B cell (primary cell): Measurements from ENCODE around the gene SFT2D2. TPM values are rescaled to one million over a fixed set of nuclear protein-coding genes. Genes with fewer than 3 reads are reported as not detected.
"Not testable (repeated sequence)": the region's sequence is repeated elsewhere in the genome, so short reads cannot be mapped to it uniquely, and the experiment has no call there.

Experiments
- ATAC-seq: fragments of 200-7000 bp; cut with Tn5 transposase; one replicate; pipeline ENCODE4 v1.10.0; 2021; ENCODE audit warnings: low read depth, mild to moderate bottlenecking, moderate number of reproducible peaks, moderate library complexity
- CTCF ChIA-PET: fragments of 350-600 bp; sonication (Branson Sonifier 250); formaldehyde crosslinking; loops from one replicate; lab custom pipeline; 2021; ENCODE audit warnings: antibody characterized with exemption, inconsistent platforms; lab: Charles Lee
- POLR2A ChIA-PET: fragments of 350-600 bp; sonication (Branson Sonifier 250); formaldehyde crosslinking; loops from one replicate; lab custom pipeline; 2021; ENCODE audit warnings: antibody characterized with exemption; lab: Charles Lee
- DNase-seq: peaks from one replicate; pipeline ENCODE4 v3.0.0; 2013
- H2AFZ ChIP-seq: 2 replicates; pipeline ENCODE4 v1.6.1; 2012; ENCODE audit warnings: mild to moderate bottlenecking, low read depth, low read length; ENCODE audit not compliant: insufficient read depth, poor library complexity, severe bottlenecking
- H3K27ac ChIP-seq, 2 donors: 1 replicate in 1 of 2; 2 replicates in 1 of 2; pipeline ENCODE4 v1.5.1; 2012 to 2013; ENCODE audit warnings: low read length in 2 of 2, mild to moderate bottlenecking in 2 of 2, moderate library complexity in 1 of 2
- H3K27me3 ChIP-seq, 4 experiments: fragments of 200-600 bp in 1 of 4; sonication (generic) in 1 of 4; replicated peaks in 1 of 4; 1 replicate in 2 of 4; 2 replicates in 2 of 4; pipeline versions ENCODE4 v1.6.1 to v1.7.0; 2013 to 2016; ENCODE audit warnings: low read length in 3 of 4, mild to moderate bottlenecking in 2 of 4, mixed read lengths in 1 of 4, moderate library complexity in 1 of 4; ENCODE audit not compliant: insufficient read depth in 4 of 4, control insufficient read depth in 3 of 4; ENCODE audit errors: control extremely low read depth in 1 of 4
- H3K36me3 ChIP-seq, 2 experiments: replicated peaks in 1 of 2; 1 replicate in 1 of 2; 2 replicates in 1 of 2; pipeline versions ENCODE4 v1.6.1 to v1.7.1; 2013; ENCODE audit warnings: low read length in 1 of 2; ENCODE audit not compliant: insufficient read depth in 2 of 2, control insufficient read depth in 1 of 2; ENCODE audit errors: control extremely low read depth in 1 of 2, extremely low read depth in 1 of 2
- H3K4me1 ChIP-seq, 2 donors: fragments of 200-600 bp in 1 of 2; sonication (generic) in 1 of 2; 1 replicate in 1 of 2; 2 replicates in 1 of 2; pipeline versions ENCODE4 v1.5.1 to v1.6.1; 2013 to 2017; ENCODE audit warnings: low read length in 2 of 2; ENCODE audit not compliant: control insufficient read depth in 2 of 2, insufficient read depth in 2 of 2
- H3K4me2 ChIP-seq: replicated peaks from 2 replicates; pipeline ENCODE3; 2012; ENCODE audit warnings: mild to moderate bottlenecking, low read depth, low read length; ENCODE audit not compliant: poor library complexity, severe bottlenecking
- H3K4me3 ChIP-seq, 5 experiments: fragments of 200-600 bp in 1 of 5; sonication (generic) in 1 of 5; 1 replicate in 3 of 5; 2 replicates in 2 of 5; pipeline versions ENCODE4 v1.5.1 to v1.7.0; 2011 to 2016; ENCODE audit warnings: low read length in 4 of 5, mild to moderate bottlenecking in 4 of 5, low read depth in 2 of 5, control low read depth in 1 of 5, moderate library complexity in 1 of 5; ENCODE audit not compliant: insufficient read depth in 1 of 5; ENCODE audit errors: control extremely low read depth in 1 of 5, extremely low read depth in 1 of 5
- H3K79me2 ChIP-seq: fragments of 200-600 bp; sonication (generic); one replicate; pipeline ENCODE4 v1.6.0; 2016; ENCODE audit warnings: low read length; ENCODE audit not compliant: control insufficient read depth, insufficient read depth
- H3K9ac ChIP-seq: fragments of 200-600 bp; sonication (generic); 2 replicates; pipeline ENCODE4 v1.6.1; 2017; ENCODE audit warnings: mild to moderate bottlenecking, low read length, moderate library complexity
- H3K9me3 ChIP-seq, 3 donors: one replicate each; pipeline versions ENCODE4 v1.6.1 to v1.7.1; 2013; ENCODE audit warnings: low read length in 2 of 3; ENCODE audit not compliant: control insufficient read depth in 2 of 3, insufficient read depth in 1 of 3; ENCODE audit errors: control extremely low read depth in 1 of 3
- H4K20me1 ChIP-seq: 2 replicates; pipeline ENCODE4 v1.6.0; 2012; ENCODE audit warnings: mild to moderate bottlenecking, low read length; ENCODE audit not compliant: insufficient read depth, control insufficient read depth, poor library complexity, severe bottlenecking
- H3K27ac Mint-ChIP-seq: one replicate; pipeline ENCODE4 v1.8.0; 2021; ENCODE audit warnings: mixed read lengths
- H3K27me3 Mint-ChIP-seq: one replicate; pipeline ENCODE4 v1.8.0; 2021; ENCODE audit warnings: mixed read lengths
- H3K4me1 Mint-ChIP-seq: one replicate; pipeline ENCODE4 v1.8.0; 2021; ENCODE audit warnings: mixed read lengths
- H3K4me3 Mint-ChIP-seq: one replicate; pipeline ENCODE4 v1.8.0; 2021; ENCODE audit warnings: mixed read lengths
- H3K9me3 Mint-ChIP-seq: one replicate; pipeline ENCODE4 v1.8.0; 2022; ENCODE audit warnings: mixed read lengths; ENCODE audit not compliant: insufficient read depth
- CTCF ChIP-seq: fragments of 200-600 bp; IDR thresholded peaks from one replicate; pipeline ENCODE4 v1.8.0; 2022; ENCODE audit warnings: antibody characterized with exemption, mild to moderate bottlenecking
- EZH2 ChIP-seq: IDR thresholded peaks from 2 replicates; pipeline ENCODE4 v1.6.1; 2012; ENCODE audit warnings: borderline replicate concordance, low read depth, mild to moderate bottlenecking, moderate library complexity, low read length; ENCODE audit not compliant: insufficient read depth, poor library complexity, severe bottlenecking
- WGBS: methylation state at CpG from one replicate; pipeline ENCODE4 v1.1.5; 2013; ENCODE audit warnings: missing lambda C conversion rate; ENCODE audit not compliant: insufficient coverage; 5-methylcytosine and 5-hydroxymethylcytosine counted together
- intact Hi-C: fragments of 100-400 bp; cut with micrococcal nuclease; formaldehyde crosslinking; loops from one replicate; pipeline ENCODE4 v1.10.0; 2022
- polyA plus RNA-seq: library from polyadenylated mRNA; depleted of rRNA; stranded (reverse); fragments of >200 nt; gene quantifications from 2 replicates; pipeline ENCODE4 v1.2.3, GENCODE V29; 2012
- total RNA-seq, 2 donors: library from RNA; stranded (reverse); fragments of 120-200 nt in 1 of 2; gene quantifications; 1 replicate in 1 of 2; 2 replicates in 1 of 2; pipeline versions ENCODE4 v1.2.3 to v1.2.4, GENCODE V29; 2013 to 2022

The SFT2D2 gene
- total and polyA plus RNA-seq, 2 donors (not counting 1 experiment from before 2014, with no cell fraction given) = 13.0 to 68.3 TPM

DNA sequence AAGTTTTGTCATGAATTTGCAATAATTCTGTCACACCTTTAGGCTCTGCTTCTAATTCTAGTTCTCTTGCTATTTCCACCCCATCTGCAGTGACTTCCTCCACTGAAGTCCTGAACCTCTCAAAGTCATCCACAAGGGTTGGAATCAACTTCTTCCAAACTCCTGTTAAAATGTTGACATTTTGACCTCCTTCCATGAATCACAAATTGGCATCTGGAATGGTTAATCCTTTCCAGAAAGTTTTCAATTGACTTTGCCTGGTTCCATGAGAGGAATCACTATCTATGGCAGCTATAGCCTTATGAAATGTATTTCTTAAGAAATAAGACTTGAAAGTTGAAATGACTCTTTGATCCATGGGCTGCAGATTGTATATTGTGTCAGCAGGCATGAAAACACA is 19.7 kb upstream of the SFT2D2 start:
- intact Hi-C loops = no loop called here
- Mint-ChIP-seq H3K4me3 (no peak overlapping the region), H3K27me3 (no peaks in the 10 kb centered on the region), H3K4me1 (no peaks in the 10 kb centered on the region), H3K9me3 (peaks cover 3% of the 10 kb centered on the region), H3K27ac (no peak overlapping the region)
- Histone ChIP-seq H3K27ac (no peak overlapping the region), H3K27me3 (no peaks in the 10 kb centered on the region), H3K4me1 (no peaks in the 10 kb centered on the region), H3K79me2 (no peaks in the 10 kb centered on the region), H3K9me3 (peaks cover 0 to 1% (median 0%) of the 10 kb centered on the region in 3 donors), H4K20me1 (no peaks in the 10 kb centered on the region), H3K4me3 (no peak overlapping the region), H2AFZ (no peak overlapping the region), H3K36me3 (peaks cover 0 to 7% of the 10 kb centered on the region in 2 experiments), H3K4me2 (no peak overlapping the region), H3K9ac (no peak overlapping the region)
- ATAC-seq (no peak), DNase-seq (no peak)
- ChIA-PET POLR2A (no interaction called here), CTCF (interaction anchor here (1.1 kb wide), 1 partner anchor 29 kb away, joined by 3 read pairs; no protein-coding TSS in a partner anchor)
- TF ChIP-seq CTCF (no peak), EZH2 (no peak)

DNA sequence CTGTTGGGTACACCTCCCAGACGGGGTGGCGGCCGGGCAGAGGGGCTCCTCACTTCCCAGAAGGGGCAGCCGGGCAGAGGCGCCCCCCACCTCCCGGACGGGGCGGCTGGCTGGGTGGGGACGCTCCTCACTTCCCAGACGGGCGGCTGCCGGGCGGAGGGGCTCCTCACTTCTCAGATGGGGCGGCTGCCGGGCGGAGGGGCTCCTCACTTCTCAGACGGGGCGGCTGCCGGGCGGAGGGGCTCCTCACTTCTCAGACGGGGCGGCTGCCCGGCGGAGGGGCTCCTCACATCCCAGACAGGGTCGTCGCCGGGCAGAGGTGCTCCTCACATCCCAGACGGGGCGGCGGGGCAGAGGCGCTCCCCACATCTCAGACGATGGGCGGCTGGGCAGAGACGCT is 18.1 kb upstream of the SFT2D2 start:
- ATAC-seq, H3K79me2 ChIP-seq, H3K4me2 ChIP-seq, intact Hi-C loops, H2AFZ ChIP-seq, H3K4me1 Mint-ChIP-seq, H3K9me3 ChIP-seq, H3K4me1 ChIP-seq, CTCF ChIA-PET, H3K9ac ChIP-seq, POLR2A ChIA-PET, H3K4me3 ChIP-seq, H3K27me3 Mint-ChIP-seq, H4K20me1 ChIP-seq, DNase-seq, H3K9me3 Mint-ChIP-seq, H3K27ac ChIP-seq, H3K4me3 Mint-ChIP-seq, H3K27me3 ChIP-seq, H3K27ac Mint-ChIP-seq, H3K36me3 ChIP-seq: not testable (repeated sequence)
- WGBS = 94% methylated on average over 12 of the region's 34 CpGs
